ENCODE data around the gene RNH1. TPM values are rescaled to one million over a fixed set of nuclear protein-coding genes. Genes with fewer than 3 reads are reported as not detected.

Gene RNH1
- total RNA-seq, 1 experiment from 2014 or later = 77.4 TPM

- DNase-seq (ENCODE audit: extremely low read depth, low read depth) = no peak
Measured at GRCh38 chr11:501001-501682, 5.9 kb downstream of the RNH1 start.

GRCh38 chr11:499201-500076 lies 7.6 kb downstream of the RNH1 start:
- no peak for DNase-seq (ENCODE audit: extremely low read depth, low read depth)

- no peak for DNase-seq (ENCODE audit: extremely low read depth, low read depth)
Measured at GRCh38 chr11:498297-499181, 8.5 kb downstream of the RNH1 start.

GRCh38 chr11:497565-498296 lies 9.3 kb downstream of the RNH1 start:
- no peak for DNase-seq (ENCODE audit: extremely low read depth, low read depth)

DNA sequence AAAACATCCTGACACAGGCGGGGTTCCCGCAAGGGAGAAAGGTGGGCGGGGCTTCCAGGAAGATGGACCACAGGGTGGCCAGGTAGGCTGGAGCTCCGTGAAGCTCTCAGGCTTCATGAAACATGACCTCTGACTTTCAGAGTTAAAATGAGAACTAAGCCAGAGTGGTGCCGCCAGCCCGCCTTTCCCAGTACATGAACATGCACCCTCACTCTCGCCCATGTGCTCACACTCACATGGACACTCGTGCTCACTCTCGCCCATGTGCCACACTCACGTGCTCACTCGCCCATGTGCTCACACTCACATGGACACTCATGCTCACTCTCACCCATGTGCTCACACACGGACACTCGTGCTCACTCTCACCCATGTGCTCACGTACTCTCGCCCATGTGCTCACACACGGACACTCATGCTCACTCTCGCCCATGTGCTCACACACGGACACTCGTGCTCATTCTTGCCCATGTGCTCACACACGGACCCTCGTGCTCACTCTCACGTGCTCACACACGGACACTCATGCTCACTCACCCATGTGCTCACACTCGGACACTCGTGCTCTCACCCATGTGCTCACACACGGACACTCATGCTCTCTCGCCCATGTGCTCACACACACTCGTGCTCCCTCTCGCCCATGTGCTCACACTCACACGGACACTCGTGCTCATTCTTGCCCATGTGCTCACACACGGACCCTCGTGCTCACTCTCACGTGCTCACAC lies 10.0 kb downstream of the RNH1 start:
- no peak for DNase-seq (ENCODE audit: extremely low read depth, low read depth)

DNA sequence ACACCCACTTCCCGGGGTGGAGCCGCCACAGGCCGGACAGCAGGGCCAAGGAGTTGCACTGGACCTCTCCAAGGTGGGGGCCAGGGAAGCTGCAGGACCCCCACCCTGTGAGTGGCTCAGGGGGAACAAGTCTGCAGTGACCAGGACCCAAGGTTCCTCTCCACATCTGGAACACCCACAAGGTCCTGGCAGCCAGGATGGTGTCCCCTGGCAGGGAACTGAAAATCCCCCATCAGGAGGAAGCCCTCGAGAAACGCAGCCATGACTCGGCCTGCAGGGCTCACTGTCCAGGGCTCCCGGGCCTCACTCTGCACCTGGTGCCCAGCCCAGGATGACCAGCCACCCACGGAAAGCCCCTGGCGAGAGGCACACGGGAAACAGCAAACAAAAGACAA lies 11.5 kb downstream of the RNH1 start:
- no peak for DNase-seq (ENCODE audit: extremely low read depth, low read depth)

DNA sequence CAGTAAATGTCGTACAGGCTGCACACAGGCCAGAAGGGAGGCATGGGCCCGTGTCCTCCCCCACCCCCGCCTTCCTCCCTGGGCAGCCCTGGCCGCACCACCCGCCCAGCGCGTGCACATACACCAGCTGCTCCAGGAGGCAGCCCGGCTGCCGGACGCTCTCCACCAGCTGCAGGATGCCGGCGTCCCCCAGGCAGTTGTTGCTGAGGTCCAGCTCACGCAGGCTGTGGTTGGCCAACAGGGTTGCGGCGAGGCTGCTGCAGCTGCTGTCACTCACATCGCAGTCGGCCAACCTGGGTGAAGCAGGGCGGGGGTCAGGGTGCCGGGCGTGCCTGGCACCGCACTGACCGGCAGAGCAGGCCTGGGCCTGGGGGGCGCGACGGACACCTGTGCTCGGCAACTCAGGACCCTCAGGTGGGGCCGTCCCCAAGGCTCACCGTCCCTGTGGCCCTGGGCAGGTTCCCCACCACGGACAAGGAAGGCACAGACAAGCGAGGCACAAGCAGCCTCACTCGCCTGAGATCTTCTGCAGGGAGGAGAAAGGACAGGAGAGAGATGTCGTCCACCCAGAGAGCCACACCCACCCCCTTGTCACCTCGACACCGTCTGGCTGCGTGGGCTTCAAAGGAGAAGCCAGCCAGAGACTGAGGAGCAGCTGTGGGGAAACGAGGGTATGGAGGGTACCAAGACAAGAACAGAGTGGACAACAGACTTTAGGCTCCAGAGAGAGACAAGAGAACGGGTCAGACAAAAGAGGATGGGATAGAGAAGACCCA lies 12.1 kb downstream of the RNH1 start:
- no peak for DNase-seq (ENCODE audit: extremely low read depth, low read depth)

GRCh38 chr11:492427-493226 lies 14.4 kb downstream of the RNH1 start:
- DNase-seq (ENCODE audit: extremely low read depth, low read depth) = no peak

GRCh38 chr11:491358-491757 lies 15.7 kb downstream of the RNH1 start:
- no peak for DNase-seq (ENCODE audit: extremely low read depth, low read depth)

GRCh38 chr11:490930-491260 lies 16.1 kb downstream of the RNH1 start:
- no peak for DNase-seq (ENCODE audit: extremely low read depth, low read depth)

GRCh38 chr11:490186-490929 lies 16.7 kb downstream of the RNH1 start:
- DNase-seq (ENCODE audit: extremely low read depth, low read depth) = no peak

- no peak for DNase-seq (ENCODE audit: extremely low read depth, low read depth)
Measured at GRCh38 chr11:489610-490185, 17.3 kb downstream of the RNH1 start.

DNA sequence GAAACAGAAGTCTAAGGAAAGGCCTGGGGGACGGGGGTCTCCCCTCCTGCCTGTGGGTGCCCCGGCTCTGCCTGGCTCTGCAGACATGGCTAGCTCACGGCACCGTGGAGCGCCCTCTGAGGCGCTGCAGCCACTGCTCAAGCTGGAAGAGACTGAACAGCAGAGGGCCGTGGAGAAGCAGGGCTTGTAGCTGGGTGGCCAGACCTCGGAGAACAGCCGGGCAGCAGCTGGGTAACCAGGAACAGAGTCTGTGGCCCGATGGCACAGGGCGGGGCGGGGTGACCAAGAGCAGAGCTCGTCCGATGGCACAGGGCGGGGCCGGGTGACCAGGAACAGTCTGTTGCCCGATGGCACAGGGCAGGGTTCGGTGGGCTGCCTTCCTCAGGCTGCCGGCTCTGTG lies 18.1 kb downstream of the RNH1 start:
- no peak for DNase-seq (ENCODE audit: extremely low read depth, low read depth)

GRCh38 chr11:488579-488978 lies 18.5 kb downstream of the RNH1 start:
- DNase-seq (ENCODE audit: extremely low read depth, low read depth) = no peak

DNA sequence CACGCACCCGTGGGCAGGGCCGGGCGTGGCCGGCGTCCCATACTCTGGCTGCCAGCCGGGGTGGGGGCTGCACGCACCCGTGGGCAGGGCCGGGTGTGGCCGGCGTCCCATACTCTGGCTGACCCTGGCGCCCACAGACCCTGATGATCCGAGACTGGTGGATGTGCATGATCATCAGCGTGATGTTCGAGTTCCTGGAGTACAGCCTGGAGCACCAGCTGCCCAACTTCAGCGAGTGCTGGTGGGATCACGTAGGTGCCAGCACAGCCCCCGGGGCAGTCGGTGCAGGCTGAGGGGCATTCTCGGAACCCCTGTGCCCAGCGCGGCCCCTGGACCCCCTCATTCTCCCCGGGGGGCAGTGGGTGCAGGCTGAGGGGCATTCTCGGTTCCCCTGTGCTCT lies 19.0 kb downstream of the RNH1 start:
- DNase-seq (ENCODE audit: extremely low read depth, low read depth) = no peak

- no peak for DNase-seq (ENCODE audit: extremely low read depth, low read depth)
Measured at GRCh38 chr11:487571-488021, 19.4 kb downstream of the RNH1 start.

- DNase-seq (ENCODE audit: extremely low read depth, low read depth) = no peak
Measured at GRCh38 chr11:486189-486588, 20.9 kb downstream of the RNH1 start.
